CD4-positive, alpha-beta T cell treated with Interleukin-17A for 4 hours (primary cell): ENCODE measurements around the gene MADCAM1.

Experiments
- DNase-seq: peaks from one replicate; pipeline ENCODE4 v3.0.0-alpha.2; 2020; ENCODE audit warnings: mixed read lengths

Gene MADCAM1

GRCh38 chr19:533364-534058, 37.2 kb downstream of the MADCAM1 start:
- no peak for DNase-seq

GRCh38 chr19:534088-534487, 37.8 kb downstream of the MADCAM1 start:
- no peak for DNase-seq

- DNase-seq: no peak
Measured at GRCh38 chr19:535017-535835, 38.9 kb downstream of the MADCAM1 start.

- DNase-seq: no peak
Measured at GRCh38 chr19:536031-536880, 40.0 kb downstream of the MADCAM1 start.

GRCh38 chr19:536881-537404, 40.7 kb downstream of the MADCAM1 start:
- DNase-seq: no peak

GRCh38 chr19:538641-539428, 42.5 kb downstream of the MADCAM1 start:
- no peak for DNase-seq

- no peak for DNase-seq
Measured at GRCh38 chr19:539429-540030, 43.2 kb downstream of the MADCAM1 start.

- DNase-seq: no peak
Measured at GRCh38 chr19:540867-541637, 44.8 kb downstream of the MADCAM1 start.

GRCh38 chr19:541699-542098, 45.4 kb downstream of the MADCAM1 start:
- no peak for DNase-seq

- DNase-seq: no peak
Measured at GRCh38 chr19:542173-542866, 46.0 kb downstream of the MADCAM1 start.

GRCh38 chr19:543910-544608, 47.8 kb downstream of the MADCAM1 start, which contains the start of gene GZMM:
GZMM (plus strand) TSS chr19:544053; CDS start chr19:544072, 19 bp downstream.
- DNase-seq: peak; percentile 85

GRCh38 chr19:547117-547516, 50.8 kb downstream of the MADCAM1 start:
- DNase-seq: no peak

- no peak for DNase-seq
Measured at GRCh38 chr19:547836-548720, 51.8 kb downstream of the MADCAM1 start.

GRCh38 chr19:548886-549830, 52.9 kb downstream of the MADCAM1 start:
- DNase-seq: no peak

- no peak for DNase-seq
Measured at GRCh38 chr19:554817-555216, 58.5 kb downstream of the MADCAM1 start.
